Parathyroid adenoma (tissue), 2 donors: ENCODE data around the gene TENM4.

Source experiments
- H2AFZ ChIP-seq: fragments of 300-600 bp; sonication (generic); one replicate; pipeline ENCODE4 v1.7.0; 2017; ENCODE audit warnings: antibody characterized with exemption, mild to moderate bottlenecking
- H3K27ac ChIP-seq: fragments of 300-600 bp; sonication (generic); one replicate; pipeline ENCODE4 v1.7.0; 2017
- H3K27me3 ChIP-seq: fragments of 300-600 bp; sonication (generic); one replicate; pipeline ENCODE4 v1.7.0; 2017; ENCODE audit warnings: low read length; ENCODE audit not compliant: control insufficient read depth, insufficient read depth
- H3K36me3 ChIP-seq: fragments of 300-600 bp; sonication (generic); one replicate; pipeline ENCODE4 v1.7.0; 2017; ENCODE audit warnings: low read length; ENCODE audit not compliant: control insufficient read depth, insufficient read depth
- H3K4me1 ChIP-seq: fragments of 300-600 bp; sonication (generic); one replicate; pipeline ENCODE4 v1.7.0; 2017; ENCODE audit warnings: control low read depth
- H3K4me2 ChIP-seq: fragments of 300-600 bp; sonication (generic); one replicate; pipeline ENCODE4 v1.7.0; 2017; ENCODE audit warnings: low read length
- H3K4me3 ChIP-seq: fragments of 300-600 bp; sonication (generic); one replicate; pipeline ENCODE4 v1.7.0; 2017; ENCODE audit warnings: low read depth, low read length
- H3K79me2 ChIP-seq: fragments of 300-600 bp; sonication (generic); one replicate; pipeline ENCODE4 v1.7.0; 2017; ENCODE audit warnings: control low read depth
- H3K9ac ChIP-seq: fragments of 300-600 bp; sonication (generic); one replicate; pipeline ENCODE4 v1.7.0; 2017; ENCODE audit warnings: mild to moderate bottlenecking
- H3K9me3 ChIP-seq: fragments of 300-600 bp; sonication (generic); one replicate; pipeline ENCODE4 v1.7.0; 2017; ENCODE audit warnings: low read length; ENCODE audit not compliant: control insufficient read depth
- TF ChIP-seq, protein P1 (sequence below): fragments of 300-600 bp; sonication (generic); IDR thresholded peaks from one replicate; pipeline ENCODE4 v1.7.0; 2017; ENCODE audit warnings: antibody characterized with exemption, mild to moderate bottlenecking
- donor health status: primary hyperparathyroidism.

Gene TENM4

DNA sequence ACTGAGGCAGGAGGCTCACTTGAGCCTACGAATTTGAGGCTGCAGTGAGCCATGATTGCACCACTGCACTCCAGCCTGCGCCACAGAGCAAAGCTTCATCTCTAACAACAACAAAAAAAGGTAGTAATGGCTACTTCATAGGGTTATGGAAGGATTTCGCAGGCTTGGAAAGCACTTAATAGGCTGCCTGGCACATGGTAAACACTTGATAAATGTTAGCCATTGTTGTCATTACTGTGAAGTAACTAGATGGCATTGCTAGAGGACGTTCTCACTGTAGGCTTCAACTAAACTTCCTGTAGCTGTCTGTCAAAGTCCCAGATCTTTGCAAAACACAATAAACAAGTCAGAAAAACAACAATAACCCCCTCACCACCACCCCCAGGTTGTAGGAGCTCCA lies 508.9 kb downstream of the TENM4 start:
- Histone ChIP-seq H3K9me3 (no peaks in the 10 kb centered on the region), H3K4me1 (peaks cover 5% of the 10 kb centered on the region), H3K9ac (no peak overlapping the region), H3K27ac (no peak overlapping the region), H3K4me2 (no peak overlapping the region), H3K27me3 (no peaks in the 10 kb centered on the region), H3K4me3 (no peak overlapping the region), H2AFZ (no peak overlapping the region), H3K79me2 (no peaks in the 10 kb centered on the region), H3K36me3 (no peaks in the 10 kb centered on the region)
- TF ChIP-seq, protein P1, sequence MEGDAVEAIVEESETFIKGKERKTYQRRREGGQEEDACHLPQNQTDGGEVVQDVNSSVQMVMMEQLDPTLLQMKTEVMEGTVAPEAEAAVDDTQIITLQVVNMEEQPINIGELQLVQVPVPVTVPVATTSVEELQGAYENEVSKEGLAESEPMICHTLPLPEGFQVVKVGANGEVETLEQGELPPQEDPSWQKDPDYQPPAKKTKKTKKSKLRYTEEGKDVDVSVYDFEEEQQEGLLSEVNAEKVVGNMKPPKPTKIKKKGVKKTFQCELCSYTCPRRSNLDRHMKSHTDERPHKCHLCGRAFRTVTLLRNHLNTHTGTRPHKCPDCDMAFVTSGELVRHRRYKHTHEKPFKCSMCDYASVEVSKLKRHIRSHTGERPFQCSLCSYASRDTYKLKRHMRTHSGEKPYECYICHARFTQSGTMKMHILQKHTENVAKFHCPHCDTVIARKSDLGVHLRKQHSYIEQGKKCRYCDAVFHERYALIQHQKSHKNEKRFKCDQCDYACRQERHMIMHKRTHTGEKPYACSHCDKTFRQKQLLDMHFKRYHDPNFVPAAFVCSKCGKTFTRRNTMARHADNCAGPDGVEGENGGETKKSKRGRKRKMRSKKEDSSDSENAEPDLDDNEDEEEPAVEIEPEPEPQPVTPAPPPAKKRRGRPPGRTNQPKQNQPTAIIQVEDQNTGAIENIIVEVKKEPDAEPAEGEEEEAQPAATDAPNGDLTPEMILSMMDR: no peak

DNA sequence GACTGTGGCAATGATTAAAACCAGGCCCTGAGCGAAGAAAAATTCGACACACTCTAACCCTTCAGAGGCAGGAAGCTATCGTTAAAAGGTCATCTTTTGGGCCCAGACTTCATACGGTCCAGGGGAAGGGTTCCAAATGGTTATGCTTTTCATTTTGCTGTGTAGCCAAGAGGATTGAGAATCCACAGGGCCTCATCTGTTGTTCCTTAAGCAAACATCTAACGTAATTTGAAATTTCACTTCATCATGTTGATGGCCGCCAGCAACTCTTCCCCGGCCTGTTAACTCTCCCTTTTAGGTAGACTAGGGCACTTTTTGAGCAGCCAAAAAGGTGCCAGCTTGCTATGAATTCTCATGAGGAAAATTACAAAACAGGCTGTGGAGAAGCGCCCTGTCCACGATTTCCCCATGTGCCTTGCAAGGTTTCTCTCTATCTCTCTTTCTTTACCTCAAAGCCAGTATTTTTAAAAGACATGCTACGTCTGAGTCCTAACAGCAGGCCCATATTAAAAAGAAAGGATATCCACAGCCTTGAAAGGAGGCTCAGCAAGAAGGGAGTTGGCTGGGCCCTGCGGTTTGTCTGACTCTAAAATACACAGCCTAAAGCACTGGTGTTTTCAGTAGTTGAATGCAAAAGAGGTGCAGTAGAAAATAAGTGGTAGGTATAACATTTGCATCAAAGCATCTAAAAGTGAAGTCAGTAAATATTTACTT lies 509.9 kb downstream of the TENM4 start:
- no peaks in the 10 kb centered on the region for H3K27me3 ChIP-seq
- H2AFZ ChIP-seq: no peak overlapping the region
- H3K79me2 ChIP-seq: no peaks in the 10 kb centered on the region
- TF ChIP-seq, protein P1: no peak
- no peaks in the 10 kb centered on the region for H3K36me3 ChIP-seq
- H3K9me3 ChIP-seq: no peaks in the 10 kb centered on the region
- H3K4me1 ChIP-seq: peaks cover 5% of the 10 kb centered on the region
- H3K27ac ChIP-seq: no peak overlapping the region
- H3K9ac ChIP-seq: no peak overlapping the region
- H3K4me2 ChIP-seq: no peak overlapping the region
- H3K4me3 ChIP-seq: no peak overlapping the region

DNA sequence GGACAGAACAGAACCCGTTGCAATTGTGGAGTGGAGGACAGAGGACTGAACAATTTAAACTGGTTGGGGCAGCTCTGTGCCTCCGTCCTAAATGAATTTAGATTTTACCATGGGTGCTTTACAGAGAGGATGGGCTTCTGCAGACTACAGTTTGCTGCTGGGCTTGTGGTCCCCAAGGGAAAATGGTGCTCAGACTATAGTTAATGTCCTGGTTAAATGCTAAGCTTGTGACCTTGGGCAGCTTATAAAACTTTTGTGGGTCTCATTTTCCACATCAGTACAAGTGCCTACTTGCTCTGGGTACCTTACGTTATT lies 511.0 kb downstream of the TENM4 start:
- H3K27me3 ChIP-seq: no peaks in the 10 kb centered on the region
- H3K27ac ChIP-seq: no peak overlapping the region
- no peak overlapping the region for H3K4me2 ChIP-seq
- no peak overlapping the region for H2AFZ ChIP-seq
- TF ChIP-seq, protein P1: no peak
- H3K4me1 ChIP-seq: peaks cover 5% of the 10 kb centered on the region
- no peaks in the 10 kb centered on the region for H3K36me3 ChIP-seq
- H3K4me3 ChIP-seq: no peak overlapping the region
- H3K79me2 ChIP-seq: no peaks in the 10 kb centered on the region
- no peaks in the 10 kb centered on the region for H3K9me3 ChIP-seq
- H3K9ac ChIP-seq: no peak overlapping the region

DNA sequence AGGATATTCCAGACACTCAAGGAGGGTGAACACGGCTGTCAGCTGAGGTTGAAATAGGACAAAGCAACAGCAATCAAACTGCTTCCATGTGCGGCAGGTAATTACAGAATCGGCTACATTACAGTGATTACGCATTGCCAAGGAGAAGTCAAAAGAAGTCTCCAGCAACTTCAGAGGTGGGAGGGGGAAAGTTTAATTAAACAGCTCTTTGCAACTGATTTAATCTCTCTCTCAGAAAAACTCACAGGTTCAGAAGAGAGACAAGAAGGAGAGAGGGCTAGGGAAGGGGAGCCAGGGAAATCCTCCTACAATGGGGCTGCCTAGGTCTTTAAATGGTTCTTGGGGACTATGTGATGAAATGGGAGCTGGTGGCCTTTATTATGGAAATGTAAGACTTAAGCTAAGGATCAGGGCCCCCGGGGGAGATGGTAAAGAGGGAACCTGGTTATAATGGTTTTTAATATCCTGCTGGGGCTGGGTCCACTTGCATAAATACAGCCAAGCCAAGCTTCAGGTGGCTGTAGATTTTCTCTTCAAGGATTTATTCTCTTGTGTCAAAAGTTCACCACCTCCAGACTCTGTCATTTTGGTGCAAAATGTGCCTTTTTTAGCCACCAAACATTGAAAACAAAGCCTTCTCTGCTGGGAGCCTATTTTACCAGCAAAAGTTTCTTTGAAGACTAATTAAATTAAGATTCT lies 511.5 kb downstream of the TENM4 start:
- no peaks in the 10 kb centered on the region for H3K36me3 ChIP-seq
- no peak overlapping the region for H3K9ac ChIP-seq
- H3K4me1 ChIP-seq: peaks cover 5% of the 10 kb centered on the region
- no peaks in the 10 kb centered on the region for H3K27me3 ChIP-seq
- no peak overlapping the region for H3K4me2 ChIP-seq
- H3K9me3 ChIP-seq: no peaks in the 10 kb centered on the region
- TF ChIP-seq, protein P1: no peak
- H2AFZ ChIP-seq: no peak overlapping the region
- no peak overlapping the region for H3K4me3 ChIP-seq
- H3K79me2 ChIP-seq: no peaks in the 10 kb centered on the region
- no peak overlapping the region for H3K27ac ChIP-seq

DNA sequence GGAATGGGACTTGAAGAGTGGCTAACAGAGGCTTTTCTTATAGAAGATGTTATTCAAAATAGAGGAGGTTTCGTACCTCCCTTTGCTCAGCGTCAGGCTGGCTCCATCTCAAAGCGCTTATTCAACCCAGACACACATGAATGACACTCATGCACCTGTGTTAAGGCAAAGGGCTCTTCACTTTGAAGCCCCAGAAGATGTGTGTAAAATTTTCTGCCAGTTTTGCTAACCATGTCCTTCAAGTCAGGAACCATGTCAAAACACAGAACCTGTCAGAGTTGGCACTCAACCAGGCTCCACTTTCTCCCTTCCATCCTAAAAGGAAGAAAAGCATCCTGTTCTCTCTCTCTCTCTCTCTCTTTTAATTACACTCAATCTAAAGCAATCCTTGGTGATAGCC lies 513.3 kb downstream of the TENM4 start:
- Histone ChIP-seq H3K9me3 (no peaks in the 10 kb centered on the region), H3K4me3 (no peak overlapping the region), H3K4me2 (no peak overlapping the region), H2AFZ (no peak overlapping the region), H3K27me3 (no peaks in the 10 kb centered on the region), H3K79me2 (peaks cover 8% of the 10 kb centered on the region), H3K9ac (no peak overlapping the region), H3K4me1 (peaks cover 5% of the 10 kb centered on the region), H3K36me3 (no peaks in the 10 kb centered on the region), H3K27ac (no peak overlapping the region)
- TF ChIP-seq, protein P1: no peak
